ENCODE results near the gene PACSIN2.

The PACSIN2 gene

GRCh38 chr22:42878561-42879305, 136.2 kb downstream of the PACSIN2 start:
- no peak for DNase-seq

GRCh38 chr22:42877597-42878340, 137.2 kb downstream of the PACSIN2 start:
- peak; percentile 31 for DNase-seq

- no peak for DNase-seq
Observed at GRCh38 chr22:42877158-42877557, 137.8 kb downstream of the PACSIN2 start.

- DNase-seq: no peak
Observed at GRCh38 chr22:42876041-42876440, 138.9 kb downstream of the PACSIN2 start.

GRCh38 chr22:42874010-42874409, 140.9 kb downstream of the PACSIN2 start:
- DNase-seq: no peak

- no peak for DNase-seq
Observed at GRCh38 chr22:42873356-42873755, 141.6 kb downstream of the PACSIN2 start.

- DNase-seq: no peak
Observed at GRCh38 chr22:42872821-42873220, 142.1 kb downstream of the PACSIN2 start.

- no peak for DNase-seq
Observed at GRCh38 chr22:42871146-42872050, 143.6 kb downstream of the PACSIN2 start.

- DNase-seq: no peak
Observed at GRCh38 chr22:42869888-42870480, 145.0 kb downstream of the PACSIN2 start.

- DNase-seq: no peak
Observed at GRCh38 chr22:42869463-42869862, 145.5 kb downstream of the PACSIN2 start.

- peak; percentile 43 for DNase-seq
Observed at GRCh38 chr22:42868751-42869251, 146.1 kb downstream of the PACSIN2 start.

- DNase-seq: no peak
Observed at GRCh38 chr22:42866100-42866499, 148.8 kb downstream of the PACSIN2 start.

- DNase-seq: no peak
Observed at GRCh38 chr22:42865536-42865935, 149.4 kb downstream of the PACSIN2 start.

GRCh38 chr22:42863349-42863961, 151.5 kb downstream of the PACSIN2 start:
- DNase-seq: peak; percentile 17

GRCh38 chr22:42862045-42862734, 152.8 kb downstream of the PACSIN2 start:
- DNase-seq: no peak

- no peak for DNase-seq
Observed at GRCh38 chr22:42860968-42861367, 154.0 kb downstream of the PACSIN2 start.

- peak; percentile 22 for DNase-seq
Observed at GRCh38 chr22:42857845-42858481, 157.0 kb downstream of the PACSIN2 start.

- peak; percentile 94 for DNase-seq
Observed at GRCh38 chr22:42856865-42857704, 157.9 kb downstream of the PACSIN2 start, which contains the start of gene ARFGAP3. TSS of gene ARFGAP3 (minus strand) at chr22:42857273. CDS start at chr22:42857182, 91 bp downstream.

- DNase-seq: peak; percentile 66
Observed at GRCh38 chr22:42856179-42856864, 158.6 kb downstream of the PACSIN2 start.

Measured in DMS53 (cell line).